Motor neuron (in vitro differentiated cells): ENCODE results near the gene BAIAP3. TPM values are rescaled to one million over a fixed set of nuclear protein-coding genes. Genes with fewer than 3 reads are reported as not detected.
"Not testable (repeated sequence)": the region's sequence is repeated elsewhere in the genome, so short reads cannot be mapped to it uniquely, and the experiment has no call there.

Source experiments
- ATAC-seq, 8 experiments: fragments of 200-7000 bp; cut with Tn5 transposase; replicated peaks in 6 of 8; 2 replicates each; pipeline ENCODE4 v1.8.0; 2021; ENCODE audit warnings: mild to moderate bottlenecking in 8 of 8, moderate library complexity in 8 of 8
- H3K27ac ChIP-seq, 2 donors: fragments of 250-450 bp; sonication (Bioruptor Pico); 2 replicates each; pipeline ENCODE4 v1.9.0; 2021; ENCODE audit warnings: antibody characterized with exemption in 2 of 2, mild to moderate bottlenecking in 2 of 2, moderate library complexity in 1 of 2
- H3K4me1 ChIP-seq, 2 donors: fragments of 250-450 bp; sonication (Bioruptor Pico); replicated peaks in 1 of 2; 2 replicates each; pipeline ENCODE4 v1.6.1; 2021; ENCODE audit warnings: antibody characterized with exemption in 2 of 2, mild to moderate bottlenecking in 2 of 2, moderate library complexity in 1 of 2
- H3K4me3 ChIP-seq, 5 donors: fragments of 250-450 bp; sonication (Bioruptor Pico); 2 replicates each; pipeline ENCODE4 v1.9.0; 2021; ENCODE audit warnings: antibody characterized with exemption in 5 of 5, mild to moderate bottlenecking in 5 of 5, moderate library complexity in 4 of 5
- WGBS, 10 experiments: fragments of 450-650 bp; shearing (Covaris generic); methylation state at CpG; one replicate each; pipeline ENCODE4 v1.0.0; 2022; 5-methylcytosine and 5-hydroxymethylcytosine counted together
- in situ Hi-C, 9 experiments: fragments of 400-800 bp; cut with MboI; loops; one replicate each; pipeline ENCODE4 v1.15.0; 2021; ENCODE audit warnings: low sequenced_read_pairs in 9 of 9, low pct_unique_long_range_greater_than_20kb in 2 of 9; ENCODE audit not compliant: unreplicated experiment in 9 of 9
- total RNA-seq, 8 experiments: library from RNA; unstranded; fragments of 300-600 nt; gene quantifications; 2 replicates each; pipeline versions ENCODE4 v1.2.3 to v1.2.4, GENCODE V29; 2022

Gene BAIAP3
- total RNA-seq, 8 experiments from 2014 or later, result 0.40 to 85.8 (median 4.7) TPM

DNA sequence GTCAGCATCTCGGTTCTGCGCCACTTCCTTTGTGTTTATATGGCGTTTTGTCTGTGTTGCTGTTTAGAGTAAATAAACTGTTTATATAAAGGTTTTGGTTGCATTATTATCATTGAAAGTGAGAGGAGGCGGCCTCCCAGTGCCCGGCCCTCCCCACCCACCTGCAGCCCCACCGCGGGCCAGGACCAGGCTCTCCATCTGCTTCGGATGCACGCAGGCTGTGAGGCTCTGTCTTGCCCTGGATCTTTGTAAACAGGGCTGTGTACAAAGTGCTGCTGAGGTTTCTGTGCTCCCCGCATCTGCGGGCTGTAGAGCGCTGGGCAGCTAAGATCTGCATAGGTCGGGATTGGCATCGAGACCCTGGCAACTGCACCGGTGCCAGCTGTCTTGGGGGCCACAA is 8.2 kb upstream of the BAIAP3 start:
- peaks cover 6% of the 10 kb centered on the region in 2 donors for H3K4me1 ChIP-seq
- 77 to 92% (median 83%) methylated on average over 3 to 11 of the region's 15 CpGs; no CpG with 5 or more reads in 7 of the 10 experiments for WGBS, 10 experiments
- no peak for ATAC-seq
- no peak overlapping the region for H3K27ac ChIP-seq
- in situ Hi-C loops, result no loop called here
- H3K4me3 ChIP-seq, result no peak overlapping the region

DNA sequence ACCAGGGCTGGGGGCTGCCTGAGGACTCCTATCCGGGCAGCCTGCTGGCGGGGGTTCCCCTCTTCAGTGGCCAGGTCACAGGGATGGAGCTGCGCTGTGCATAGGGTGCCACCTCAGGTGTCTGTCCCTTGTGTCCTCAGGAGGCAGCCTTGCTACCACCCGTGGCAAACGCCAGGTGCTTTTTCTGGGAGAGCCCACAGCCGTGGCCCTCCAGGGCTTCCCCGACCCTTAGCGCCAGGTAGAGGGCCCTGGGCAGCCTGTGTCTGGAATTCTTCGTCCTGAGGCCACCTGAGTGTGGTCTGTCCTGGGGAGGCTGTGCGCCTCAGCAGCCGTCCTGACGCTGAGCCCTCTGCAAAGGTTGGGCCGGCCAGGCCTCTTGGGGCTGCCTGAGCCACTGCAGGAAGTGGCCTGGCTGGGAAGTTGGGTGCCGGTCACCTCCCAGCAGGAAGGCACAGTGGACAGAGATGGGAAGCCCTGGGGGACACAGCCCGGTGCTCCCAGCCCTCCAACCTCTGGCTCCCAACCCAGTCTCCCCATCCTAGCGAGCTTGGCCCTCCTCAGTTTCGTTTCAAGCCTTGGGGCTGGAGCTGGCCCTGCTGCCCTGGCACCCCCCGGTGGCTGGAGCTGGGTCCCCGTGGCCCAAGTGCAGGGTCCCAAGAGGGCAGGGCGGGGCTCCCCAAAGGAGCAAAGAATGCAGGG is 7.6 kb upstream of the BAIAP3 start:
- ATAC-seq, result peak in 5 of 8 experiments; percentile 8 to 16 (median 14)
- in situ Hi-C loops, result no loop called here
- no peak overlapping the region for H3K27ac ChIP-seq

DNA sequence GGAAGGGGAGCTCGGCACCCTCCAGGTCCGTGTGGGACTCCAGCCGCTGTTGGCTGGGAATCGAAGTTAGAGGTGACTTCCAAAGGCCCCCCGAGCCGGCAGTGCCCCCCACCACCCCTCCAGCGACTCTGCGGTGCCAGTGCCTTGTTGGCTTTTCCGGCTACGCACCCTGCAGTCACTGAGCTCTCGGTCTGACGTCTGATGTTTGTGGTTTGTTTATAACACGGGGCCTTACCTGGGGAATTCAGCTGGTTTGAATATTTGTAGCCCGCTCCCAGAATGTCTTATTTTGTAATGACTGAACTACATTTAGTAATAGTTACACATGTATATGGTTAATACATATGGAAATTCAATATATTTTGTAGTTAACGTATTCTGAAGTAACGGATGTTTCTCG is 7.1 kb upstream of the BAIAP3 start:
- in situ Hi-C loops, result no loop called here
- H3K4me1 ChIP-seq, result peaks cover 6 to 7% of the 10 kb centered on the region in 2 donors
- no peak for ATAC-seq
- no peak overlapping the region for H3K27ac ChIP-seq
- 47 to 100% (median 83%) methylated on average over 1 to 9 of the region's 17 CpGs; no CpG with 5 or more reads in 3 of the 10 experiments for WGBS, 10 experiments
- no peak overlapping the region for H3K4me3 ChIP-seq

More for the DNA sequence above, 7.6 kb upstream of the BAIAP3 start:
- no peak overlapping the region for H3K4me3 ChIP-seq
- 77 to 85% methylated on average over 7 to 9 of the region's 20 CpGs; no CpG with 5 or more reads in 8 of the 10 experiments for WGBS, 10 experiments
- H3K4me1 ChIP-seq, result peaks cover 6% of the 10 kb centered on the region in 2 donors

DNA sequence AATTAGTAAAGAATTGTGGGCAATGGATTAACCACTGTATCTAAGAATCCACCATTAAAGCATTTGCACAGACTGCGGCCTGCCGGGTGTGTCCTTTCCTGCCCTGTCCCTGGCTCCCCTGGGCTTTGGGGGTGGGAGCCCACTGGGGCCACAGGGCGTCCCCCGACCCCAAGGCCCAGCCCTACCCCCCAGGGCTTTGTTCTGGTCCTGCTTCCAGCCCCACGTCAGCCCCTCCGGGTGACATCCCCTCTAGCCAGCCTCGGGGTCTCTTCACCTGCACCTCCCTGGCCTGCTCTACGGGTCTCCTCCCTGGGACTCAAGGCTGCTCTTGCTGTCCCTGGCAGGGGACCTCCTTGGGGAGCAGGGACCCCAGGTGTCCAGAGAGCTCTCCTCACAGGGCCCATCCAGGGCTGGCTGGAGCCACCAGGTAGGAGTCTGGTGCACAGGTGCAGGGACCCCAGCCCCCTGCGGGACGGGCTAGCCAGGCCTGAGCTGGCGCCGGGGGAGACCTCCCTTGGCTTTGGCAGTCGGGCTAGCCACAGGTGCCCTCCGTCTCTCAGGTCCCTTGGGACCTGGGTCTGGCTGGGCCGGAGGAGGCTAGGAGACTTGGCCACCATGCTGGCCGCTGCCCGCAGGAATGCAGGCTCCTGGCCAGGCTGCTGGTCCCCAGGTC is 6.4 kb upstream of the BAIAP3 start:
- Histone ChIP-seq H3K4me1 (peaks cover 12 to 14% of the 10 kb centered on the region in 2 donors), H3K4me3 (no peak overlapping the region), H3K27ac (no peak overlapping the region)
- in situ Hi-C loops, result no loop called here
- peak in 3 of 8 experiments; percentile 3 to 11 (median 10) for ATAC-seq
- 40 to 100% methylated on average over 1 to 2 of the region's 17 CpGs; no CpG with 5 or more reads in 8 of the 10 experiments for WGBS, 10 experiments

DNA sequence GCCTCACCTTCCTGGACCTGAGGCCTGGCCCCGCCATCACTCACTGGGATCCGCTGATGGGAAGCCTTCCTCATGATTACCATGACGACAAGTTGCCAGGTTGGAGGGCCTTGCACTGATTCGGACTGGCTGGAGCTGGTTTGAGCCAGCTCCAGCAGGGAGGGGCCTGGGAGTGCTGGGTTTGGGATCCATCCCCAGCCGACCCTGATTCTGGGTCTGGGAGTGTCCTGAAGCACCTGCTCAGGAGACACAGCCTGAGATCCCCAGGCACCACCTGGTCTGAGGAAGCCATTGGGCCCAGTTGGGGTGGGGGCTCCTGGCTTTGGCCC is 5.9 kb upstream of the BAIAP3 start:
- peak in 1 of 8 experiments; percentile 5 for ATAC-seq
- Histone ChIP-seq H3K27ac (no peak overlapping the region), H3K4me3 (no peak overlapping the region), H3K4me1 (peaks cover 12 to 19% of the 10 kb centered on the region in 2 donors)
- in situ Hi-C loops, result no loop called here
- WGBS, 10 experiments, result 87% methylated on average over 3 of the region's 5 CpGs; no CpG with 5 or more reads in 9 of the 10 experiments

DNA sequence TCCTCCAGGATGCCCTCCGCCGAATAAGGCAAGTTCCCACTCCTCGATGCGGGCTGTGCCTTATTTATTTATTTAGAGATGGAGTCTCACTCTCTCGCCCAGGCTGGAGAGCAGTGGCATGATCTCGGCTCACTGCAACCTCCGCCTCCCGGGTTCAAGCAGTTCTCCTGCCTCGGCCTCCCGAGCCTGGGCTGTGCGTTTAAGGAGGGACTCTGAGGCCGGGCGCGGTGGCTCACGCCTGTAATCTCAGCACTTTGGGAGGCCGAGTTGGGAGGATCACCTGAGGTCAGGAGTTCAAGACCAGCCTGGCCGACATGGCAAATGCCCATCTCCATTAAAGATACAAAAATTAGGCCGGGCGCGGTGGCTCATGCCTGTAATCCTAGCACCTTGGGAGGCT is 5.3 kb upstream of the BAIAP3 start:
- H3K27ac ChIP-seq, in situ Hi-C loops: not testable (repeated sequence)
- WGBS, 10 experiments, result 60 to 100% (median 95%) methylated on average over 1 to 9 of the region's 20 CpGs; no CpG with 5 or more reads in 6 of the 10 experiments

DNA sequence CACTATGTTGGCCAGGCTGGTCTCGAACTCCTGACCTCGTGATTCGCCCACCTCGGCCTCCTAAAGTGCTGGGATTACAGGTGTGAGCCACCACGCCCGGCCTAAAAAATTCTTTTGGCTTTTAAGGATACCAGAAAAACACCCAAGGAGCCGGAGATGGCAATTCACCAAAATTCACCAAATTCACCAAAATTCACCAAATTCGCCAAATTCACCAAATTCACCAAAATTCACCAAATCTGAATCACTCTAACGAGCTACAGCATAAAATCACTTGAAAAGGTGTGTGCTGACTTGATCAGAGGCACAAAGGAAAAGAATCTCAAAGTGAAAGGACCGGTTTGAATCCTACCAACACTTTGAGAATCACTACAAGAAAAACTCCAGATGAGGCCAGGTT is 4.5 kb upstream of the BAIAP3 start:
- ATAC-seq, H3K27ac ChIP-seq, H3K4me3 ChIP-seq, in situ Hi-C loops: not testable (repeated sequence)
- peaks cover 13 to 25% of the 10 kb centered on the region in 2 donors for H3K4me1 ChIP-seq
- 60 to 100% (median 86%) methylated on average over 1 to 7 of the region's 10 CpGs; no CpG with 5 or more reads in 4 of the 10 experiments for WGBS, 10 experiments

More for the DNA sequence above, 5.3 kb upstream of the BAIAP3 start:
- H3K4me3 ChIP-seq, ATAC-seq: not testable (repeated sequence)
- H3K4me1 ChIP-seq, result peaks cover 12 to 24% of the 10 kb centered on the region in 2 donors

DNA sequence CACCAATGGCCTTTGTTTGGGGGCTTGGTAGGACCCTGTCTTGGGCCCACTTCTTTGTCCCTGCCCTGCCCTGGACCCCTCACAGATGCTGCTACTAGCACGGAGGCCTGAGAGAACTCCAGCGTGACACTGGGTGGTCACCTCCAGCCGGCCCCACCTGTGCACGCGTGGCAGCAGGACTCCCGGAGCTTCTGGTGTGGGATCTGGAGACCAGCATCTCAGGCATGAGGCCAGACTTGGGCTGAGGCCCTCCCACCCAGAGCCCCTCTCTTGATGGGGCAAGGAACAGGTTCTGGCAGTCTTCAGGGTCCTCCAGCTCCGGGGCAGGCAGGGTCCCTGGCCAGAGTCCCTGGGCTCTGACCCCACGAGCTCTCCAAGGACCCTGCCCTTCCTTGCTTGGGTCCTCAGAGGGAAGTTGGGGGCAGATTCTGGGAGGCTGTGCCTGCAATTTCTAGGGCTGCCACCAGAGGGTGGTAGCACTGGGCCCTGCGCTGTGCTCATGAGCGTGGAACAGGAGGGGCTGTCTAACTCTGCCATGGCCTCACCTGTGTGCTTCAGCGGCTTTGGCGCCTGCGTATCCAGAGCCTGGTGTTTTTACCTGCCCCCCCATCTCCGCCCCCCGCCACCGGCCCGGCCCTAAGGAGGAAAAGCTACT is 3.1 kb upstream of the BAIAP3 start:
- ATAC-seq, result no peak
- 60 to 87% methylated on average over 2 to 4 of the region's 17 CpGs; no CpG with 5 or more reads in 8 of the 10 experiments for WGBS, 10 experiments
- in situ Hi-C loops, result no loop called here
- peaks cover 28 to 35% of the 10 kb centered on the region in 2 donors for H3K4me1 ChIP-seq
- no peak overlapping the region for H3K4me3 ChIP-seq
- no peak overlapping the region for H3K27ac ChIP-seq

DNA sequence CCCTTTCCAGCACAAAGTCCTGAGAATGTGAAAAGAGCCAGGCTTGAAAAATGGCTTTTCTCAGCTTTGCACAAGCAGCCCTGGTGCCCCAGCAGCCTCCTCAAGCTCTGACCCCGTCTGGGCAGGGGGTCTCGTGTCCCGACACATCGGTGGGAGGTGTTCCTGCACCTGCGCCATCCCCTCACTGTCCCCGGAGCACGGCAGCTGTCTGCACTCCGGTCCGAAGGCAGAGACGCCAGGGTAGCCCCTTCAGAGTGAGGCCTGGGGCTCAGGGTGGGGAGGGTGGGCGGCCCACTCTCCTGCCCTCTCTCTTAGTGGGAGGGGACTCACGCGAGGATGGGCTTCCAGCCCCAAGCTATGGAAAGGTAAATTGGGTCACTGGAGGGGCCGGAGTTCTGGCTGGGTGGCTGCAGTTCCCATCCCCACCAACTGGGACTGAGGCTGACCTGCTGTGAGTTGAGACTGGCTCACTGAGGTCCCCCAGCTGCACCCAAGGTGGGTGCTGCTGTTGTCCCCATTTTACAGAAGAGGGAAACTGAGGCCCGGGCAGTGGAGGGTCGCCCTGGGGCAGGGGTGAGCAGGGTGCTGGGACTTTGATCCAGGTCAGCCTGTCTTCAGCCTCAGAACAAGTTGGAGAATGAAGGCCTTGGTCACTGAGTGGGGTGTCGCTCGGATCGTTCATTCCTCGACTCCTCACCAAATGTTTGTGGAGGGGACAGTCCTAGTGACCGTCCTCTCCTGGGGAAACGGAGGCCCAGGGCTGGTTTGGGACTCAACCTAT is 2.3 kb upstream of the BAIAP3 start:
- 0 to 88% (median 45%) methylated on average over 1 to 6 of the region's 22 CpGs; no CpG with 5 or more reads in 6 of the 10 experiments for WGBS, 10 experiments
- peaks cover 35 to 41% of the 10 kb centered on the region in 2 donors for H3K4me1 ChIP-seq
- H3K27ac ChIP-seq, result no peak overlapping the region
- ATAC-seq, result no peak
- in situ Hi-C loops, result no loop called here
- H3K4me3 ChIP-seq, result no peak overlapping the region

DNA sequence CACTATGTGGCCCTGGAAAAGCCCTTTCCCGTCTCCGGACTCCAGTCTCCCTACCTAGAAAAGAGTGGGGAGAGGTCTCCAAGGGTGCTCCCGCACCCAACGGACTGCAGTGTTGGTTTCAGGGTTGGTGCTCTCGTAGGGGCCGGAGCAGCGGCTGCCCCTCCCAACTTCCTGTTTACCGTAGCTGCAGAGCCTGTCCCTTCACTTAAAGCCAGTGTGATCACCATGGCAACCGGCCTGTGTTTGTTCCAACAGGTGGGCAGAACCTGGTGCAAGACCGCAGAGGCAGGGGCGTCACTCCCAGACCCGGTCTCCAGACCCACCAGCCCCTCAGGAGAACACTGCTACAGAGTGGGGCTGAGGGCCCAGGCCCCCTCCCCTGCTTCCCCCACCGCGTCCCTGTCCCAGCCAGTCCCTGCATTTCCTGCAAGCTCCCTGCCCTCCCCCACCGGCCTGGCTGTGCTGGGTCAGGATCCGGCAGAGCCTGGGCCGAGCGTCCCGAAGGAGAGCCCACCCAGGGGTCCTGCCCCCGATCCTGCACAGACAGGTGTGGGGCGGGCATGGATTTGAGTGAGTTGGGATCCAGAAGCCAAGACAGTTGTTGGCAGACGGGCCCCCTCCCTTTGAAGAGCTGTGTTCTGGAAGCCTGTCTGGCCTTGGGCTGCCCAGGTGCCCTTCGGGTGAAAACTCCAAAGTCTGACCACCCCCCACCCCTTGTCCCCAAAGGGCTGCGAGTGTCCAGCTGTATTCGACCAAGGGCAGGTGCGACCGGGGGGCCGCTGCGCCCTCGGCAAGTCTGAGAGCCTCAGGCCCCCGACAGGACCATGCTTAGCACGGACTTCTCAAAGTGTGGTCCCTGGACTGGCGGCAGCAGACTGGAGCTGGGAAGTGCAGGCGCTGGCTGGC is 1.5 kb upstream of the BAIAP3 start:
- 0 to 30% (median 7%) methylated on average over 1 to 3 of the region's 34 CpGs; no CpG with 5 or more reads in 6 of the 10 experiments for WGBS, 10 experiments
- H3K27ac ChIP-seq, result no peak overlapping the region
- in situ Hi-C loops, result no loop called here
- peak; percentile 0 to 77 (median 6) for ATAC-seq
- H3K4me3 ChIP-seq, result no peak overlapping the region
- H3K4me1 ChIP-seq, result peaks cover 44 to 49% of the 10 kb centered on the region in 2 donors

DNA sequence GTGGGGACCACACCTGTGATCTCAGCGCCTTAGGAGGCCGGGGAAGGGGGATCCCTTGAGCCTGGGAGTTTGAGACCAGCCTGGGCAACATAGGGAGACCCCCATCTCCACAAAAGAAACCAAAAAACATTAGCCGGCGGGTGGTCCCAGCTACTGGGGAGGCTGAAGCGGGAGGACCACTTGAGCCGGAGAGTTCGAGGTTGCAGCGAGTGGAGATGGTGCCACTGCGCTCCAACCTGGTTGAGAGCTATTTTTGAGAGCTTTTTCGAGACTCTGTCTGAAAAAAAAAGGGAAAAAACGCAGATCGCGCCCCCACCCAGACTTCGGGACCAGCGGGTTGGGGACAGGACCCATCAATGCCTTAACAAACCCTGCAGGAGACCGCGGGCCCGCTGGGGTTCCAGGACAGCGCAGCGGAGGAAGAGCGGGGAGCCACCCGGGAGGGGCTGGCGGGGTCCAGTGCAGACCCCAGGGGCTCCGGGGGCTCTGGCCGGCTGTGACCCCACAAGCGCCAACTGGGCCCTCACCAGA is 762 bp upstream of the BAIAP3 start:
- Histone ChIP-seq H3K27ac (no peak overlapping the region), H3K4me3 (peak overlapping the region in 1 of 5 donors; percentile 36), H3K4me1 (peaks cover 46 to 52% of the 10 kb centered on the region in 2 donors)
- in situ Hi-C loops, result no loop called here
- no peak for ATAC-seq
- WGBS, 10 experiments, result 0 to 4% (median 1%) methylated on average over 1 to 7 of the region's 26 CpGs; no CpG with 5 or more reads in 6 of the 10 experiments
